Breast epithelium (tissue), 4 donors: ENCODE results near the gene PATJ. TPM values are rescaled to one million over a fixed set of nuclear protein-coding genes. Genes with fewer than 3 reads are reported as not detected.

Experiments used
- DNase-seq, 2 donors: peaks; one replicate each; pipeline ENCODE4 v3.0.0-alpha.2; 2019; ENCODE audit warnings: low spot score in 2 of 2
- H3K27ac ChIP-seq, 2 donors: fragments of 200-600 bp; sonication (generic) in 1 of 2; one replicate each; pipeline ENCODE4 v1.5.1; 2016 to 2019; ENCODE audit warnings: mild to moderate bottlenecking in 1 of 2
- H3K27me3 ChIP-seq, 2 donors: fragments of 200-600 bp; sonication (generic) in 1 of 2; one replicate each; pipeline versions ENCODE4 v1.5.1 to v1.6.0; 2017 to 2019; ENCODE audit warnings: control low read depth in 1 of 2, mild to moderate bottlenecking in 1 of 2
- H3K36me3 ChIP-seq: fragments of 200-600 bp; one replicate; pipeline ENCODE4 v1.5.1; 2019
- H3K4me1 ChIP-seq, 2 donors: fragments of 200-600 bp; sonication (generic); one replicate each; pipeline ENCODE4 v1.5.1; 2016 to 2019; ENCODE audit warnings: control low read depth in 1 of 2
- H3K4me3 ChIP-seq, 3 donors: fragments of 200-600 bp; sonication (generic); 1 replicate in 2 of 3; 2 replicates in 1 of 3; pipeline ENCODE4 v1.5.1; 2016 to 2019; ENCODE audit warnings: mild to moderate bottlenecking in 3 of 3, moderate library complexity in 2 of 3
- H3K9me3 ChIP-seq, 2 donors: fragments of 200-600 bp; sonication (generic) in 1 of 2; one replicate each; pipeline ENCODE4 v1.5.1; 2016 to 2019; ENCODE audit warnings: control low read depth in 1 of 2
- POLR2A ChIP-seq: fragments of 450-650 bp; IDR thresholded peaks from one replicate; pipeline ENCODE4 v1.6.1; 2016; ENCODE audit warnings: antibody characterized with exemption, mild to moderate bottlenecking, moderate library complexity
- POLR2AphosphoS5 ChIP-seq, 3 donors: sonication (generic); formaldehyde crosslinking; IDR thresholded peaks; one replicate each; pipeline ENCODE4 v1.6.1; 2017; ENCODE audit warnings: antibody characterized with exemption in 3 of 3
- intact Hi-C: fragments of 100-400 bp; cut with DNase I; formaldehyde crosslinking; loops from one replicate; pipeline ENCODE4 v1.15.1; 2023; ENCODE audit warnings: low total_unique reads
- total RNA-seq, 3 donors: library from RNA; depleted of rRNA; stranded (reverse); fragments of >200 nt; gene quantifications; one replicate each; pipeline ENCODE4 v1.1.0, GENCODE V29; 2016
- TF ChIP-seq, protein P1 (sequence below), 3 donors: fragments of 450-650 bp; IDR thresholded peaks; one replicate each; pipeline ENCODE4 v1.5.1; 2016 to 2017; ENCODE audit warnings: antibody characterized with exemption in 3 of 3, mild to moderate bottlenecking in 3 of 3, moderate library complexity in 3 of 3

The PATJ gene
- total RNA-seq, 3 donors from 2014 or later: 20.8 to 193 (median 129) TPM

DNA sequence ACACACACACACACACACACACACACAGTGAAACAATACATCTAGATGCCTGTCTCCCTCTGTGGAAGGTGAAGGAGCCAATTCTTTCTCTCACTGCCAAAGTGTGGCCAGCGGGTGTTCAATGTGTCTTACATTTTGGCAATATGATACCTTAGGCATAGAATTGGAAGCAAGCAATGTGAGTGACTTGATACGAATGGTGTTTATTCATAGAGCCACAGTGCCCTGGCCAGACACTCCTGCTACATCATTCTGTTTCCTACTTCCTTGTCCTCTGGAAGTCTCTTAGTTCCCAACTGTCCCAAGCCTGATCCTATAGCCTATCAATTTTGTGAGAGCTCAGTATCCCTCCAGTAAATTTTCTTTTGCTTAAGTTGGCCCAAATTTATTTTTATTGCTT lies 282.4 kb downstream of the PATJ start:
- no peaks in the 10 kb centered on the region for H3K36me3 ChIP-seq
- no peak for DNase-seq
- no peak overlapping the region for H3K4me3 ChIP-seq
- no peaks in the 10 kb centered on the region for H3K4me1 ChIP-seq
- no peak for TF ChIP-seq POLR2AphosphoS5 (IDR thresholded peaks at IDR 0.05)
- TF ChIP-seq, protein P1, sequence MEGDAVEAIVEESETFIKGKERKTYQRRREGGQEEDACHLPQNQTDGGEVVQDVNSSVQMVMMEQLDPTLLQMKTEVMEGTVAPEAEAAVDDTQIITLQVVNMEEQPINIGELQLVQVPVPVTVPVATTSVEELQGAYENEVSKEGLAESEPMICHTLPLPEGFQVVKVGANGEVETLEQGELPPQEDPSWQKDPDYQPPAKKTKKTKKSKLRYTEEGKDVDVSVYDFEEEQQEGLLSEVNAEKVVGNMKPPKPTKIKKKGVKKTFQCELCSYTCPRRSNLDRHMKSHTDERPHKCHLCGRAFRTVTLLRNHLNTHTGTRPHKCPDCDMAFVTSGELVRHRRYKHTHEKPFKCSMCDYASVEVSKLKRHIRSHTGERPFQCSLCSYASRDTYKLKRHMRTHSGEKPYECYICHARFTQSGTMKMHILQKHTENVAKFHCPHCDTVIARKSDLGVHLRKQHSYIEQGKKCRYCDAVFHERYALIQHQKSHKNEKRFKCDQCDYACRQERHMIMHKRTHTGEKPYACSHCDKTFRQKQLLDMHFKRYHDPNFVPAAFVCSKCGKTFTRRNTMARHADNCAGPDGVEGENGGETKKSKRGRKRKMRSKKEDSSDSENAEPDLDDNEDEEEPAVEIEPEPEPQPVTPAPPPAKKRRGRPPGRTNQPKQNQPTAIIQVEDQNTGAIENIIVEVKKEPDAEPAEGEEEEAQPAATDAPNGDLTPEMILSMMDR (IDR thresholded peaks at IDR 0.05): no peak
- intact Hi-C loops: no loop called here
- peaks cover 0 to 7% of the 10 kb centered on the region in 2 donors for H3K9me3 ChIP-seq
- no peaks in the 10 kb centered on the region for H3K27me3 ChIP-seq
- H3K27ac ChIP-seq: no peak overlapping the region

DNA sequence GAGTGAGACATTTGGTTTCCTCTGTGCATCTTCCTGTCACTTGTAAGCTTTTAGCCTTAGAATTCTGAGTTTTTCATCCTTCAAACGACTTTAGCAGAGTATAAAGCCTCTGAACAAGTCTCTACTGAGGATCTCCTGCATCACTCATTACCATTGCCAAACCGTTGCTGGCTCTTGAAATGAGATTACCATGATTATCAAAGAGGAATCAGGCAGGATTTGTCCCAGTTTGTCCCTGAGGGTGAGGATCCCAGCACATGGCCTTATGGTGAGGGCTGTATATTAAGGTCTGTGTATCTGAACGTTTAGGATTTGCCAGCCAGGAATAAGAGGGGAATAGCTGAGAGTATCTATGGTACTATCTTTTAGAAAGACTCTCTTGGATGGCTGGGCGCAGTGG lies 282.9 kb downstream of the PATJ start:
- intact Hi-C loops: no loop called here
- Histone ChIP-seq H3K4me1 (no peaks in the 10 kb centered on the region), H3K27me3 (no peaks in the 10 kb centered on the region), H3K4me3 (no peak overlapping the region), H3K27ac (no peak overlapping the region), H3K36me3 (no peaks in the 10 kb centered on the region), H3K9me3 (peaks cover 0 to 7% of the 10 kb centered on the region in 2 donors)
- TF ChIP-seq POLR2A: no peak
- TF ChIP-seq, protein P1 (IDR thresholded peaks at IDR 0.05): no peak
- TF ChIP-seq POLR2AphosphoS5 (IDR thresholded peaks at IDR 0.05): no peak
- DNase-seq: no peak

DNA sequence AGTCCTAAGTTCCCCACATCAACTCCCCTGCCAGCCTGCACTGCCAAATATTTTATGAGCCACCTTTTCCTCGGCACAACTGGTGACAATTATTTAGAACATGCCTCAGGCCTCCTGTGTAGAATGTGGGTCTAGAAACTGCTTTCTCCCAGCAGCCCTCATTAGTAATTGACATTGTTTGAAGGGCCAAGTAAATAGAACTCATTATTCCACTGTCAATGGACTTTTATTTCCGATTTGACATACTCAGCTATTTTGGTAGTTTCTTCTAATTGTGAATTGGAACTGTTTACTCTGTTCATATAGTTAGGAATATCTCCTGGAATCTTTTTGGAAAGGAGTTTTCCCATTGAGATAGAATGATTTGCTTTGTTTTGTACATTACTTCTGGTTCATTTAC lies 283.6 kb downstream of the PATJ start:
- no peaks in the 10 kb centered on the region for H3K36me3 ChIP-seq
- H3K27ac ChIP-seq: no peak overlapping the region
- H3K4me1 ChIP-seq: no peaks in the 10 kb centered on the region
- H3K27me3 ChIP-seq: no peaks in the 10 kb centered on the region
- H3K9me3 ChIP-seq: peaks cover 0 to 7% of the 10 kb centered on the region in 2 donors
- no peak for DNase-seq
- intact Hi-C loops: no loop called here
- H3K4me3 ChIP-seq: no peak overlapping the region
- TF ChIP-seq POLR2A: no peak
- TF ChIP-seq POLR2AphosphoS5 (IDR thresholded peaks at IDR 0.05): no peak
- TF ChIP-seq, protein P1 (IDR thresholded peaks at IDR 0.05): no peak

DNA sequence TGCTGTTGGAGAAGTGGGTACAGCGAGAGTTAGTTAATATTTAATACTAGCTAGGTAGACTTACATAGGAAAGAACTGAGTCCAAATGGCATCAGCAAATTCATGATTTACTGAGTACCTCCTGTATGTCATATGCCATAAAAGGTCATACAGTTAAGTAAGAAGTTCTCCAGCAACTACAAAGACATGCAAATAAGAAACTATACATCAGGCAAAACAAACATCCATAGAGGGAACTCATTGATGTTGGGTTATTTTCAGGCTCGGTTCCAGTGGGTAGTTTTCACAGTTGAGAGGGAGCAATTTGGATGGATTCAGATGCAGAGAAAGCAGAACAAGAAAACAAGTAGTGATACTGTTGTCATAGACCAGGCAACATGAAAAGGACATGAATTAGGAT lies 287.4 kb downstream of the PATJ start:
- no peaks in the 10 kb centered on the region for H3K36me3 ChIP-seq
- H3K4me1 ChIP-seq: no peaks in the 10 kb centered on the region
- TF ChIP-seq POLR2AphosphoS5 (IDR thresholded peaks at IDR 0.05) (no peak), POLR2A (no peak)
- H3K4me3 ChIP-seq: no peak overlapping the region
- peaks cover 0 to 7% of the 10 kb centered on the region in 2 donors for H3K9me3 ChIP-seq
- intact Hi-C loops: no loop called here
- H3K27ac ChIP-seq: no peak overlapping the region
- no peak for DNase-seq
- H3K27me3 ChIP-seq: no peaks in the 10 kb centered on the region

DNA sequence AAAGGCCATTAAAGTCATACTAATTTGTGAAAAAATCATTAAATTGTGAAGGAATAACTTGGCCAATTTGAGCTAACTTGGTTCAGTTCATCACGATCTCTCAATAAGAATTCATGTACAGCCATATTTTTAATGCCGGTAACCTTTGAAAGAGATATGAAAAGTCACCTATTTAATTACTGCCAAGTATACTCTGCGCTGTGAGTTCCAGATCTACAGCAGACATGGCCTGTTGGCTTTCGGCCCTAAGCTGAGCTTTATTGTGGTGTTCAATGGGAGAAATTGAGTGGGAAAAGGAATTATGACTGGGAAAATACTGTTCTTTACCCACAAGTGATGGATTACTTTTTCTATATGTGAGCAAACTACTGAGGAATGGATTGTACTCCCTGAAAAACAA lies 292.5 kb downstream of the PATJ start:
- intact Hi-C loops: no loop called here

More for the DNA sequence above, 292.5 kb downstream of the PATJ start:
- Histone ChIP-seq H3K4me3 (no peak overlapping the region), H3K9me3 (no peaks in the 10 kb centered on the region), H3K27me3 (no peaks in the 10 kb centered on the region), H3K4me1 (no peaks in the 10 kb centered on the region), H3K27ac (no peak overlapping the region), H3K36me3 (no peaks in the 10 kb centered on the region)
- TF ChIP-seq, protein P1 (IDR thresholded peaks at IDR 0.05): no peak
- no peak for TF ChIP-seq POLR2AphosphoS5 (IDR thresholded peaks at IDR 0.05)
- TF ChIP-seq POLR2A: no peak
- no peak for DNase-seq
